ENCODE results near the gene HBZ.
"Not testable (repeated sequence)": the region's sequence is repeated elsewhere in the genome, so short reads cannot be mapped to it uniquely, and the experiment has no call there.

HBZ gene

DNA sequence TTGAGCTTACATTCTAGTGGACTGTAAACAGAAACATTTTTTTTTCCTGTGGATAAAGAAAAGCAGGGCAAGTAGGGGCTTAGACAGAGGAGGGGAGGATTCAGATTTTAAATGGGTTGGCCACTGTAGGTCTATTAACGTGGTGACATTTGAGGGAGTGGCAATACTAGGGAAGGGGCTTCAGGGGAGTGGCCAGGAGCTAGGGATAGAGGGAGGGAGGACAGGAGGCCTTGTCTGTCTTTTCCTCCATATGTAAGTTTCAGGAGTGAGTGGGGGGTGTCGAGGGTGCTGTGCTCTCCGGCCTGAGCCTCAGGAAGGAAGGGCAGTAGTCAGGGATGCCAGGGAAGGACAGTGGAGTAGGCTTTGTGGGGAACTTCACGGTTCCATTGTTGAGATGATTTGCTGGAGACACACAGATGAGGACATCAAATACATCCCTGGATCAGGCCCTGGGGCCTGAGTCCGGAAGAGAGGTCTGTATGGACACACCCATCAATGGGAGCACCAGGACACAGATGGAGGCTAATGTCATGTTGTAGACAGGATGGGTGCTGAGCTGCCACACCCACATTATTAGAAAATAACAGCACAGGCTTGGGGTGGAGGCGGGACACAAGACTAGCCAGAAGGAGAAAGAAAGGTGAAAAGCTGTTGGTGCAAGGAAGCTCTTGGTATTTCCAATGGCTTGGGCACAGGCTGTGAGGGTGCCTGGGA, 6.8 kb downstream of the HBZ start:
- intact Hi-C loops (cut with DNase I; ENCODE audit: low total_unique reads) = no loop called here
- no peak for TF ChIP-seq CTCF (IDR thresholded peaks at IDR 0.05)
- no peaks in the 10 kb centered on the region for H3K36me3 ChIP-seq
- H3K9me3 ChIP-seq = no peaks in the 10 kb centered on the region
- peaks cover 0 to 68% of the 10 kb centered on the region in 2 donors for H3K27me3 ChIP-seq
- no peak overlapping the region for H3K4me3 ChIP-seq
- no peak overlapping the region for H3K27ac ChIP-seq
- DNase-seq = no peak
- peaks cover 0 to 8% (median 7%) of the 10 kb centered on the region in 4 donors for H3K4me1 ChIP-seq

GRCh38 chr16:160242-160641, 7.8 kb downstream of the HBZ start:
- DNase-seq; H3K36me3 ChIP-seq; H3K4me1 ChIP-seq; H3K9me3 ChIP-seq; H3K27ac ChIP-seq; intact Hi-C loops (cut with DNase I; ENCODE audit: low total_unique reads); H3K4me3 ChIP-seq: not testable (repeated sequence)
- H3K27me3 ChIP-seq = peaks cover 2 to 62% of the 10 kb centered on the region in 2 donors

- no peak overlapping the region for H3K4me3 ChIP-seq
- H3K27ac ChIP-seq = no peak overlapping the region
- peaks cover 7 to 62% of the 10 kb centered on the region in 2 donors for H3K27me3 ChIP-seq
- no peak for DNase-seq
- peaks cover 7 to 9% (median 9%) of the 10 kb centered on the region in 4 donors for H3K4me1 ChIP-seq
- TF ChIP-seq CTCF (IDR thresholded peaks at IDR 0.05) = no peak
- intact Hi-C loops (cut with DNase I; ENCODE audit: low total_unique reads) = no loop called here
- no peaks in the 10 kb centered on the region for H3K36me3 ChIP-seq
- no peaks in the 10 kb centered on the region for H3K9me3 ChIP-seq
Observed at GRCh38 chr16:160691-161190, 8.3 kb downstream of the HBZ start.

- no peaks in the 10 kb centered on the region for H3K9me3 ChIP-seq
- no peaks in the 10 kb centered on the region for H3K36me3 ChIP-seq
- peaks cover 10 to 18% (median 16%) of the 10 kb centered on the region in 4 donors for H3K4me1 ChIP-seq
- no peak for DNase-seq
- H3K27me3 ChIP-seq = peaks cover 14 to 64% of the 10 kb centered on the region in 2 donors
- no peak overlapping the region for H3K27ac ChIP-seq
- TF ChIP-seq CTCF (IDR thresholded peaks at IDR 0.05) = no peak
- H3K4me3 ChIP-seq = no peak overlapping the region
- intact Hi-C loops (cut with DNase I; ENCODE audit: low total_unique reads) = no loop called here
Observed at GRCh38 chr16:162271-162991, 10.0 kb downstream of the HBZ start.

- Histone ChIP-seq H3K4me1 (peaks cover 10 to 18% (median 16%) of the 10 kb centered on the region in 4 donors), H3K27me3 (peaks cover 14 to 65% of the 10 kb centered on the region in 2 donors)
- DNase-seq; H3K36me3 ChIP-seq; H3K4me3 ChIP-seq; H3K9me3 ChIP-seq; H3K27ac ChIP-seq; intact Hi-C loops (cut with DNase I; ENCODE audit: low total_unique reads): not testable (repeated sequence)
Observed at GRCh38 chr16:163139-163538, 10.7 kb downstream of the HBZ start.

DNA sequence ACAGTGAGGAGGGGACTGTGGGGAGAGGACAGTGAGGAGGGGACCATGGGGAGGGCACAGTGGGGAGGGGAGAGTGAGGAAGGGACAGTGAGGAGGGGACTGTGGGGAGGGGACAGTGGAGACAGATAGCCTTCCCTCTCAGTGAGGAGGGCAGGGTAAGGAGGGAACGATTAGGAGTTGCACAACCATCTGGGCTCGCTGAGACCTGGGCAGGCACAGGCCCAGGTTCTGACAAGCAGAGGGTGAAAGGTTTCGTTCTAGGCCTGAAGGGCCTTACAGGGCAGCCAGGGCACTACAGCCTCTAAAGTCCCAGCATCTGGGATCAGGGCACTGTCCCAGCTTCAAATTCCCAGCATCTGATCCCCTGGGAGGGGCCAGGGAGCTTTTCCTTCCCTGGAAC, 11.3 kb downstream of the HBZ start:
- H3K27ac ChIP-seq; H3K9me3 ChIP-seq; intact Hi-C loops (cut with DNase I; ENCODE audit: low total_unique reads); H3K36me3 ChIP-seq; H3K4me3 ChIP-seq; DNase-seq: not testable (repeated sequence)
- Histone ChIP-seq H3K27me3 (peaks cover 14 to 67% of the 10 kb centered on the region in 2 donors), H3K4me1 (peaks cover 10 to 18% (median 16%) of the 10 kb centered on the region in 4 donors)

DNA sequence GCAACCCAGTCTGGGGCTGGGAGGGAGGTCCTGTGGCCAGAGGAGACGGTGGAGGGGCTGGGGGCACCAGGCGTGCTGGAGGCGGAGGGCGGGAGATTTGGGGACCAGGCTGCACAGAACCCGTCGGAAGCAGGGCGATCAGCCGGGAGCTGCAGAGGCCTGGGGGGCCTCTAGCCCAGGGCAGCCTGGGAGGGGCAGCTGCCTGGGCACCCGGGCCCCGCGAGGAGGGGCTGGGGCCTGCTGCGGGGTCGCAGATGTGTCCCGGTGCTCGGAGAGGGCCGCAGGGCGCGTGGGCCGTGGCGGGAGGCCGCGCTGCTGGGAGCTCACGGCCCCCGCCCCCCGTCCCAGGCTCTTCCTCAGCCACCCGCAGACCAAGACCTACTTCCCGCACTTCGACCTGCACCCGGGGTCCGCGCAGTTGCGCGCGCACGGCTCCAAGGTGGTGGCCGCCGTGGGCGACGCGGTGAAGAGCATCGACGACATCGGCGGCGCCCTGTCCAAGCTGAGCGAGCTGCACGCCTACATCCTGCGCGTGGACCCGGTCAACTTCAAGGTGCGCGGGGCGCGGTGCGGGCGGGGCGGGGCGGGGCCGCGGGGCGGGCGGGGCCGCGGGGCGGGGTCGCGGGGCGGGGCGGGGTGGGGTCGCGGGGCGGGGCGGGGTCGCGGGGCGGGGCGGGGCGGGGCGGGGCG, 11.8 kb downstream of the HBZ start:
- H3K27me3 ChIP-seq = peaks cover 14 to 70% of the 10 kb centered on the region in 2 donors
- intact Hi-C loops (cut with DNase I; ENCODE audit: low total_unique reads); DNase-seq: not testable (repeated sequence)

More for the DNA sequence above, 11.8 kb downstream of the HBZ start:
- H3K27ac ChIP-seq, H3K36me3 ChIP-seq, H3K4me3 ChIP-seq, H3K9me3 ChIP-seq: not testable (repeated sequence)
- H3K4me1 ChIP-seq = peaks cover 10 to 18% (median 16%) of the 10 kb centered on the region in 4 donors
